Measurements from ENCODE around the gene EIF3C. TPM values are rescaled to one million over a fixed set of nuclear protein-coding genes. Genes with fewer than 3 reads are reported as not detected.
A peak's percentile ranks its signal among the peaks of the same experiment; 100 is the strongest.
"Not testable (repeated sequence)": the region's sequence is repeated elsewhere in the genome, so short reads cannot be mapped to it uniquely, and the experiment has no call there.

EIF3C gene
- total RNA-seq, 2 donors from 2014 or later, result 398 to 532 TPM

DNA sequence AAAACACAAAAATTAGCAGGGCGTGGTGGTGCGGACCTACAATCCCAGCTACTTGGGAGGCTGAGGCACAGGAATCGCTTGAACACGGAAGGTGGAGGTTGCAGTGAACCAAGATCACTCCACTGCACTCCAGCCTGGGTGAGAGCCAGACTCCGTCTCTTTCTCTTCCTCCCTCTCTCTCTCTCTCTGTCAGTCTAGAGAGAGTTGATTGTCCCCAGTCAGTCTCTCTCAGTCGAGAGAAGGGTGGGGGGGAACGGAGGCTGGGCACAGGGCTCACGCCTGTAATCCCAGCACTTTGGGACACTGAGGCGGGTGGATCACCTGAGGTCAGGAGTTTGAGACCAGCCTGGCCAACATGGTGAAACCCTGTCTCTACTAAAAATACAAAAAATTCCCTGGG is 30.0 kb downstream of the EIF3C start:
- intact Hi-C loops (cut with DNase I); DNase-seq: not testable (repeated sequence)
- ATAC-seq, result peak in 1 of 2 donors; percentile 22

DNA sequence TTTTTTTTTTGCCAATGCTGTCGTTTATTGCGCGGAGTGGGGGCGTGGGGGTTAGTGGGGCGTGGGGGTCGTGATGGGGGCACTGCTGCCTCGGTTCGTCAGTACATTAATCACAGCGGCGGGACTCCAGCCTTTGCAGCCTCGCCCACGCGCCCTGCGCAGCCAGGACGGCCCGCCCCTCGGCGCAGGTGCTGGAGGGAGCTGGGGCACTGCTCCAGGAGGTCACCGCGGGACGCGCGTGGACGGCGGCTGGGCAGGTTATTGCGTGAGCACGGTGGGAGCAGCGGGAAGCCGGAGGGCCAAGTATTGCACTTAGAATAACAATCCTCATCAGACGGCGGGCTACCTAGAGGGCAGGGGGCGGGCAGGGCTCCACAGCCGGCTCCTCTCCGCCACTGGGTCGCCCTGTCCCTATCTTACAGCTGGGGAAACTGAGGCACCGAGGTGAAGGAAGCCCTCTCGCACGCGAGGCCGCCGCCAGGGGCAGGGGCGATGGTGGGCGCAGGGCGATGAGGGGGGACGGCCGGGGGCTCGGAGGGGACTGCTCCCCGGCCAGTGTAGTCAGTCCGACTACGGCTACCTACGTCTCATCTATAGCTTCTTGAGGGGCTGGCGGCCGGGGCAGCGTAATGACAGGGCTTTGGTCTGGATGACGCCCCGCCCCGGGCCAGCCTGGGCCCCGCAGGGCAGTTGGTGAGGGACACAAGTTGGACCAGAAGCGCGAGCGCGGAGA is 35.5 kb downstream of the EIF3C start:
- intact Hi-C loops (cut with DNase I); ATAC-seq; DNase-seq: not testable (repeated sequence)

DNA sequence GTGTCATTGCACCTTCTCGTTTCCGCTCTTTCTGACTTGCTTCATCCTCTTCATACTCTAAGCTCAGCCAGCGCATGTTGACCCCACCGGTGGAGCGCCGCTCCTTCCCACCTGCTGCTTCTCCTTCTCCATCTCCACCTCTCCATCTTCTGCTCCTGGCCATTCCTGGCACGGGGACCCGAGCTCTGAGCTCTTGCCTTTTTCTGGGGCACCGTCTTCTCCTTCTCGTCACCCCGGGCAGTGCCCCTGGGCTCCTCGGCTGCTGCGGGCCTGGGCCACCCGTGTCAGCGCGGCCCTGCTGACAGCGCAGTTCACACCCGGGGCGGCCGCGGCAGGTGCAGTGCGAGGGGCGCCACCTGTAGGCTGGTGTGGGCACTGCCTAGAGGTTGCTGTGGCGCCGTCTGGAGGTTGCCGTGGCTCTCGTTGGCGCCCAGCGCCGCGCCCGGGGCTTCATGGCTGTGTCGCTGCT is 38.8 kb downstream of the EIF3C start:
- intact Hi-C loops (cut with DNase I), result not testable (repeated sequence)
- ATAC-seq (peak; percentile 96 to 99), DNase-seq (peak; percentile 46)

DNA sequence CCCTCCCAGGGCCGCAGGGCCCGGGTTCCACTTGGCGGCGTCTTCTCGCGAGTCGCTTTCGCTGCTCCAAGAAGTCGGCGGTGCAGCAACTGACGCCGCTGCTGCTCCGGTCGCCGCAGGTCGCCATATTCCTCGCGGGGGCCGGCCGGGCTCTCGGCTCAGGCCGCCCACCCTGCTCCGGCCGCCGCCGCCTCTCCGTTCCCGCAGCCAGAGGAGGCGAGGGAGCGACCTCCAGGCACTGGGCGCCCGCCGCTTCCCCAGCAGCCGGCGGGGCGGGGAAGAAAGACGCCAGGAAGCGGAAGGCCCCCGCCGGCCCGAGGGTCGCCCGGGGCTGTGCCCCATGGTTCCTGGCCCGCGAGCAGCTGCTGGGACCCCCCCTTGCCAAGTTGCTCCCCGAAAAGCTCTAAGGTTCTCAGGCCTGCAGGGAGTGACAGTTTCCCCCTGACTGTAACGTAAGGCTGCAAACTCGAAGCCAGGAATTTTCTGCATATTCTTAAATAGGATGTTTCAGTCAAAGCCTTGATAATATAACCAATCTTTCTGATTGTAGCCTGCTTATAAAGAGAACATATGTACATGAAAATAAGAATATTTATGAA is 39.3 kb downstream of the EIF3C start:
- peak; percentile 79 to 87 for ATAC-seq
- DNase-seq, result not testable (repeated sequence)

DNA sequence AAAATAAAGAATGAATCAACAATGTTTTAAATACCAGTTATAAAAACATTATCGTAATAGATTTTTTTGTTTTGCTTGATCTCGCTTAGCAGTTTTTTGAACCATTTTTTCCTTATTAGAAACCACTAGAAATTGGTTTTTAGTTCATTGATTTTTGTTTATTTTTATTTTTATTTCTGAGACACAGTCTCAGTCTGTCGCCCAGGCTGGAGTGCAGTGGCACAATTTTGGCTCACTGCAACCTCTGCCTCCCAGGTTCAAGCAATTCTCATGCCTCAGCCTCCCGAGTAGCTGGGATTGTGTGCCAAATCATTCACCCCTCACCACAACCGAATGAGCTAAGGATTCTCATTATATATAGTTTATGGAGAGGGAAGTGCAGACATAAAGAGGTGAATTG is 40.2 kb downstream of the EIF3C start, which contains the start of gene NPIPB9:
Gene NPIPB9, plus strand, starts transcription at position 301 of the 400 bp plus-strand sequence.
- intact Hi-C loops (cut with DNase I); DNase-seq; ATAC-seq: not testable (repeated sequence)

More for the DNA sequence above, 39.3 kb downstream of the EIF3C start:
- intact Hi-C loops (cut with DNase I), result not testable (repeated sequence)

DNA sequence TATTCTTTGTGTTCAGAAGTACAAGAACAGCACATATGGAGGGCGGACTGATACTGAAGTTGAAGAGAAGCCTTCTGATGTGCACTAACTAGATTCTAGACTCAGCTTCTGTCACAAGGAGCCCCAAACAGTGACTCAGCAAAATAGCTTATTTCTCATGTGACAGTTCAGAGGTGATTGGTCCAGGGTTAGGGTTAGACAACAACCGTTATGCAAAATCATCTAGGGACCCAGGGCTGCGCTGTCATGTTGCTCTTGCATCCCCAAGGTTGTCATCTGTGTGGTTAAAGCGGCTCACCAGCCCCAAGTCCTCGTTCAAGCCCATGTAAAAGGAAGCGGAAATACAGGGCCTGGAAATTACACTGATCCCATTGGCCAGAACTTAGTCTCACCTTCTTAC is 70.4 kb downstream of the EIF3C start:
- intact Hi-C loops (cut with DNase I); DNase-seq; ATAC-seq: not testable (repeated sequence)

DNA sequence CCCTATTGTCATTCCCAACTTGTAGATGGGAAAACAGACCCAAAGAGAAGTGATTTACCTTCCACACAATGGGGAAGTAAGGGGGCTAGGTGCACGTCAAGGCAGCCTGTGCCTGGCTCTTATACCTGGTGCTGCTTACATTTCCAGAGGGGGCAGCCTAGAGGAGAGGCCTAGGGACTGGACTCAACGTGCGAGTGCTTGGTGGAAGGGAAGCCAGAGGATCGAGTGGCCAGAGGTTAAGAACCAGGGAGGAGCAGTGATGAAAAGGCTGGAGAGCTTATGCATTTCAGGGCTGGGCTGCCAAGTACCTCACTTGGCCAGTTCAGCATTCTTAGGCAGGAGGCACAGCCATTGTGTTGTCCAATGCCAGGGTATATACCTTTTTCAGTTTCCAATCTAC is 71.1 kb downstream of the EIF3C start:
- intact Hi-C loops (cut with DNase I); DNase-seq; ATAC-seq: not testable (repeated sequence)

Small RNA genes within 50 kb of the gene (microRNA-seq; reads per million reads assigned to microRNA genes)
- gene MIR6862-2, result 0 reads per million in 2 donors

Other genes starting within 250 kb of the EIF3C start
- not detected for gene NPIPB7, start 239.1 kb upstream of the EIF3C start, total RNA-seq
- 10 to 100 TPM; 11.4 to 16.9 TPM for gene CLN3, start 219.4 kb upstream of the EIF3C start, total RNA-seq
- gene APOBR, start 216.8 kb upstream of the EIF3C start, total RNA-seq, result 1 to 10 TPM; 1.1 to 1.4 TPM
- gene IL27, start 204.6 kb upstream of the EIF3C start, total RNA-seq, result not detected
- 10 to 100 TPM; 49.3 to 90.2 TPM for gene NUPR1, start 172.5 kb upstream of the EIF3C start, total RNA-seq
- gene SGF29, start 157.5 kb upstream of the EIF3C start, total RNA-seq, result 10 to 100 TPM; 14.5 to 15.8 TPM
- 1 to 10 TPM; 1.3 to 2.1 TPM for gene SULT1A2, start 114.4 kb upstream of the EIF3C start, total RNA-seq
- 10 to 100 TPM; 15.4 to 23.1 TPM for gene SULT1A1, start 101.4 kb upstream of the EIF3C start, total RNA-seq
- under 1 TPM; 0.27 to 0.73 TPM for gene NPIPB8, start 73.4 kb upstream of the EIF3C start, total RNA-seq
- under 1 TPM in 1 of 2 donors, not detected in 1; 0.35 TPM for gene NPIPB9, start 40.3 kb downstream of the EIF3C start, total RNA-seq
- 10 to 100 TPM; 52.5 to 66.2 TPM for gene ATXN2L, start 111.5 kb downstream of the EIF3C start, total RNA-seq
- 100 to 1,000 TPM; 167 to 183 TPM for gene TUFM, start 134.9 kb downstream of the EIF3C start, total RNA-seq
- gene SH2B1, start 152.4 kb downstream of the EIF3C start, total RNA-seq, result 10 to 100 TPM; 37.4 to 39.0 TPM
- under 1 TPM; 0.27 to 0.37 TPM for gene ATP2A1, start 167.0 kb downstream of the EIF3C start, total RNA-seq
- 10 to 100 TPM; 14.7 to 21.0 TPM for gene RABEP2, start 213.8 kb downstream of the EIF3C start, total RNA-seq
- gene CD19, start 220.5 kb downstream of the EIF3C start, total RNA-seq, result under 1 TPM in 1 of 2 donors, not detected in 1; 0.12 TPM
- 10 to 100 TPM; 15.0 to 18.3 TPM for gene NFATC2IP, start 239.5 kb downstream of the EIF3C start, total RNA-seq